ENCODE data around the gene DCC.

DCC gene

DNA sequence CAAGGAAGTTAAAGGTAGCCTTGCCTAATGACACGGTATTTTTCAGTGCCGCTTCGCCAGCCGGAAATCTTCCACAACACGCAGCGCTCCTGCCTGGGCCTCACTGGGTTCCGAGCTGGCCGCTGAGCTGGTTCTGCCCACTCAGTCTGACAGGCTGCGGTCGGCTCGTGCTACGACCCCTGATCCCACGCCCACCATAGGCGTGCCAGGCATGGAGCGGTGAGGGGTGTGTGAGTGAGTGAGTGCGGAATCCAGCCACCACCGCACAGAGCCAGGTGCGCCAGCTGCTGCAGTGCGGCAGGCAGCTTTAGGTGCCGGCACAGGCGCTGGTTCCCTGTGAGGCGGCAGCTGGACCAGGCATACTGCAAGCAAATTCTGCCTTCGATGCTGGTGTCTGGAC, 407.9 kb downstream of the DCC start:
- TF ChIP-seq, protein P1, sequence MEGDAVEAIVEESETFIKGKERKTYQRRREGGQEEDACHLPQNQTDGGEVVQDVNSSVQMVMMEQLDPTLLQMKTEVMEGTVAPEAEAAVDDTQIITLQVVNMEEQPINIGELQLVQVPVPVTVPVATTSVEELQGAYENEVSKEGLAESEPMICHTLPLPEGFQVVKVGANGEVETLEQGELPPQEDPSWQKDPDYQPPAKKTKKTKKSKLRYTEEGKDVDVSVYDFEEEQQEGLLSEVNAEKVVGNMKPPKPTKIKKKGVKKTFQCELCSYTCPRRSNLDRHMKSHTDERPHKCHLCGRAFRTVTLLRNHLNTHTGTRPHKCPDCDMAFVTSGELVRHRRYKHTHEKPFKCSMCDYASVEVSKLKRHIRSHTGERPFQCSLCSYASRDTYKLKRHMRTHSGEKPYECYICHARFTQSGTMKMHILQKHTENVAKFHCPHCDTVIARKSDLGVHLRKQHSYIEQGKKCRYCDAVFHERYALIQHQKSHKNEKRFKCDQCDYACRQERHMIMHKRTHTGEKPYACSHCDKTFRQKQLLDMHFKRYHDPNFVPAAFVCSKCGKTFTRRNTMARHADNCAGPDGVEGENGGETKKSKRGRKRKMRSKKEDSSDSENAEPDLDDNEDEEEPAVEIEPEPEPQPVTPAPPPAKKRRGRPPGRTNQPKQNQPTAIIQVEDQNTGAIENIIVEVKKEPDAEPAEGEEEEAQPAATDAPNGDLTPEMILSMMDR (conservative IDR thresholded peaks at IDR 0.05; ENCODE audit: low read depth, low read length) = no peak
- H3K9ac ChIP-seq = no peak overlapping the region
- no peaks in the 10 kb centered on the region for H3K27me3 ChIP-seq (ENCODE audit: insufficient read depth, low read depth)
- H3K4me1 ChIP-seq (ENCODE audit: low read depth, poor library complexity, severe bottlenecking) = peaks cover 9% of the 10 kb centered on the region
- no peak overlapping the region for H3K4me2 ChIP-seq
- no peaks in the 10 kb centered on the region for H3K36me3 ChIP-seq (ENCODE audit: insufficient read depth)
- no peak overlapping the region for H3K27ac ChIP-seq
- no peak overlapping the region for H3K4me3 ChIP-seq (IDR thresholded peaks at IDR 0.05; ENCODE audit: insufficient read depth, low read depth, low read length)
- H3K79me2 ChIP-seq (ENCODE audit: insufficient read depth, low read depth) = no peaks in the 10 kb centered on the region
- H2AFZ ChIP-seq (ENCODE audit: low read depth) = no peak overlapping the region
- H4K20me1 ChIP-seq (ENCODE audit: insufficient read depth) = no peaks in the 10 kb centered on the region

DNA sequence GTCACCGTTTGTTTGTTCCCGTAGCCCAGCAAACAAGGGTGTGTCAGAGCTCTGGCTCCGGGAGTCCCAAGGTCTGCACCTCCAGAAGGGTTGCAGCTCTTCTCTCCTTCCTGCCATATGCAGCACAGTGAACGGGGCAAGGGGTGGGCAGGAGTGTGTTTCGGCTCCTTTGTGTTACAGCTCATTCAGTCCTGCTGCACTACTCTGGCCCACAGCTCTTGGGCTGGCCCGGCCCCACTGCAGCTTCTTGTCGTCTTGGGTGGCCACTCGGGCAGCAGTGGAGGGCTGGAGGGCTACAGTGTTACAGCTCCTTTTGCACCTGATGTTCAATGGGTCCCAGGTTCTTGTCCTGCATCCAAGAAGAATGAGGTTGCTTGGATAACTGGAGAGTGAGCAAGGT, 408.3 kb downstream of the DCC start:
- no peaks in the 10 kb centered on the region for H3K79me2 ChIP-seq (ENCODE audit: insufficient read depth, low read depth)
- TF ChIP-seq, protein P1 (conservative IDR thresholded peaks at IDR 0.05; ENCODE audit: low read depth, low read length) = no peak
- H3K4me1 ChIP-seq (ENCODE audit: low read depth, poor library complexity, severe bottlenecking) = peaks cover 9% of the 10 kb centered on the region
- no peak overlapping the region for H3K27ac ChIP-seq
- no peak overlapping the region for H3K4me2 ChIP-seq
- H2AFZ ChIP-seq (ENCODE audit: low read depth) = no peak overlapping the region
- H4K20me1 ChIP-seq (ENCODE audit: insufficient read depth) = no peaks in the 10 kb centered on the region
- H3K9ac ChIP-seq = no peak overlapping the region
- H3K36me3 ChIP-seq (ENCODE audit: insufficient read depth) = no peaks in the 10 kb centered on the region
- H3K4me3 ChIP-seq (IDR thresholded peaks at IDR 0.05; ENCODE audit: insufficient read depth, low read depth, low read length) = no peak overlapping the region
- no peaks in the 10 kb centered on the region for H3K27me3 ChIP-seq (ENCODE audit: insufficient read depth, low read depth)

DNA sequence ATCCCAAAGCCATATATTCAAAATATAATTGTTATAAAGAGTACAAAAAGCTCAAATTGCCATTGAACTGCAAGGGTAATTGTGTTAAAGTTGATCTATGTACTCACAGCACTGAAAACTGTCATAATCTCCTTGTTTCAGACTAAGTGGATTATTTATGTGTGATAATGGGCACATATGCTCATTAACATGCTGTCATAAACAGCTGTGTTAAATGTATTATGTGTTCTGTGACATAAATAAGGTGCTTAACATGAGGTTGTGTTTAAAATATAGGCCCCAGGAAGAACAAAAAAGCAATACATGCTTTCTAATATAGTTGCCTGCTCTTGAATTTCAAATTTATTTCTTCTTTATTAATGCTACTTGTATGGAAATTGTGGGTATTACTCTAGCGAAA, 409.5 kb downstream of the DCC start:
- Histone ChIP-seq H3K4me2 (no peak overlapping the region), H3K27ac (no peak overlapping the region), H3K36me3 (ENCODE audit: insufficient read depth) (no peaks in the 10 kb centered on the region), H3K9ac (no peak overlapping the region), H2AFZ (ENCODE audit: low read depth) (no peak overlapping the region), H4K20me1 (ENCODE audit: insufficient read depth) (no peaks in the 10 kb centered on the region), H3K79me2 (ENCODE audit: insufficient read depth, low read depth) (no peaks in the 10 kb centered on the region), H3K4me1 (ENCODE audit: low read depth, poor library complexity, severe bottlenecking) (peaks cover 9% of the 10 kb centered on the region), H3K4me3 (IDR thresholded peaks at IDR 0.05; ENCODE audit: insufficient read depth, low read depth, low read length) (no peak overlapping the region), H3K27me3 (ENCODE audit: insufficient read depth, low read depth) (no peaks in the 10 kb centered on the region)
- TF ChIP-seq, protein P1 (conservative IDR thresholded peaks at IDR 0.05; ENCODE audit: low read depth, low read length) = no peak

DNA sequence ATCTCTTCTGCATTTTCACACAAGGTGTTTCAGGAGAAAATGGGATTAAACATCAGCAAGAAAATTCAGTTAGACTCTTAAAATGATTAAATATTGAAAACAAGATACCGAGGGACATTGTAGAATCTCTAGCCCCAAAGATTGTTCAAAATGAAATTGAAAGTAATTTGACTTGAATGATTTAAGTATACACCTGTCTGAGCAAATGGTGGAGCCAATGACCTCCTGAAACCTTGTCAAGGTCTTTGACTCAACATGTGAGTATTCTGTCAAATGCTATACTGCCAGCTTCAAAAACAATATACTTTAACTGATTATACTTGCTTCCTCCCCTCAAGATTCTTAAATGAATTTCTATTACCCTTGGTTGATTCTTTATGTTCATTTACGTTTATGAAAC, 411.0 kb downstream of the DCC start:
- Histone ChIP-seq H3K36me3 (ENCODE audit: insufficient read depth) (no peaks in the 10 kb centered on the region), H3K27me3 (ENCODE audit: insufficient read depth, low read depth) (no peaks in the 10 kb centered on the region), H3K9ac (no peak overlapping the region), H3K79me2 (ENCODE audit: insufficient read depth, low read depth) (no peaks in the 10 kb centered on the region), H3K4me1 (ENCODE audit: low read depth, poor library complexity, severe bottlenecking) (peaks cover 9% of the 10 kb centered on the region), H2AFZ (ENCODE audit: low read depth) (no peak overlapping the region), H3K27ac (no peak overlapping the region), H4K20me1 (ENCODE audit: insufficient read depth) (no peaks in the 10 kb centered on the region), H3K4me3 (IDR thresholded peaks at IDR 0.05; ENCODE audit: insufficient read depth, low read depth, low read length) (no peak overlapping the region), H3K4me2 (no peak overlapping the region)
- TF ChIP-seq, protein P1 (conservative IDR thresholded peaks at IDR 0.05; ENCODE audit: low read depth, low read length) = no peak

Data from KMS-11 (cell line).